Astrocyte of the hippocampus (primary cell): ENCODE data around the gene METTL26.

Experiments
- DNase-seq: peaks from one replicate; pipeline ENCODE4 v3.0.0; 2011; ENCODE audit warnings: low read depth, low spot score

METTL26 gene

DNA sequence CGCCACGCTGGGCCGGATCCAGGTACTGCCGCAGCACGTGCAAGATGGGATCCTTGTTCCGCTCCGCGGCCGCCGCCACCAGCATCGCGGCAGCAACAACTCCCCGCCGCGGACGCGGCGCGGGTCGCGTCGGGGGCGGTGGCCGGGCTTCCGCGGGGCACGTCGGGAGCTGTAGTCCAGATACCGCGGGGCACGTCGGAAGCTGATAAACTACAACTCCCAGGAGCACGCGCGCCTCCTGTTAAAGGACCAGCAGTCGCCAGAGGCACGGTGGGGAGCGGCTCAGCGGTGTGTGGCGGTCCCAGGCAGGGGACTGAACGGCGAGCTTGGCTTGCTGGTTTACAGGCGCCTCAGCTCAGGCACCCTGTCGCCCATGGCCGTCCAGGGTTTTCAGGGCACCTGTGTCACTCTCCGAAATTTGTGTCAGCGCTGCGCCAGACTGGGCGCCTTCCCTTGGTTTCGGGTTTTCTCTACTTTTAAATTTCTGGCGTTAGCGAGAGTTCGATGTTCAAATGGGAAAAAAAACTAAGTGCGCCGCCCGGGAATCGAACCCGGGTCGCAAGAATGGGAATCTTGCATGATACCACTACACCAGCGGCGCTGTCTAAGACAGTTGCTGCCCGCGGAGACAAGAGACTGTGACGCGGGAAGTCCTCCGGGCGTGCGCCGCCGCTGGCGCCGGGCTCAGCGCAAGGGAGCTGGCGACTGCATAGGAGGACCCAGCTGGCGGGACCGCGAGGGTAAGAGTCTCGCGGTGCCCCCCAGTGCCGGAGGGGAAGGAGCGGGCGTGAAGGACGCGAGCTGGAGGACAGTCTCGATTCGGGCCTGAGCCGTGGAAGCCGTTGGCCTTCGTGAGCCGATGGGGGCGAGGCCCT is at the start of gene METTL26:
Gene METTL26, minus strand, starts transcription at position 100 of the 875 bp plus-strand sequence. Its CDS starts 15 bp downstream, at position 85.
- peak; percentile 97 for DNase-seq

DNA sequence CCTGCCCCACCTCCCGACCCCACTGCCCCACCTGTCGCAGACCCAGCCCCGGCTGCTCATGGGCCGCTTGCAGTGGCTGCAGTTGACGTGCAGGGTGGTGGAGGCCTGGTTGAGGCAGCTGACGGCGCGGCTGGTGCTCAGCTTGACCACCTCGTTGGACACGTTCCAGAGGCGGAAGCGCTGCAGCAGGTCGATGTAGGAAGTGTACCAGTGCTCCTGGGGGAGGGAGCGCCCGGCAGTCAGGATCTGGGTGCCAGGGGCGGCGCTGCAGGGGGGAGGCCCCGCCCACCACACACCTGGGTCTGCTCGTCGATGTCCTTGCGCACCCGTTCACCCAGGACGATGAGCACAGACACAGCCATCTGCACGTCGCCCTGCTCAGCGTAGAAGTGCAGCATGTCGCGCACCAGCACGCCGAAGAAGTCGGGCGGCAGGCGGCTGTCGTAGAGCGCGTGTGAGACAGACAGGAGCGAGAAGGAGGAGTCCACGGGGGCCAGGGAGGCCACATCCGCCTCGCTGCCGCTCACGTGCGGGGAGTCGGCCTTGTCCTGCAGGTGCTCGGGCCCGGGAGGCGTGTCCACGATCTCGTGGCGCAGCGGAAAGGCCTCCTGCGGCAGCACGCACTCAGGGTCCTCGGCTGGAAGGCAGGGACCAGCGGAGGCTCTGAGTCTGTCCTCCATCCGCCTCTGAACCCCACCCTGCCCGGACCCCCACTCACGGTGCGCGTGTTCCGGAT is 49.0 kb upstream of the METTL26 start:
- DNase-seq: no peak

DNA sequence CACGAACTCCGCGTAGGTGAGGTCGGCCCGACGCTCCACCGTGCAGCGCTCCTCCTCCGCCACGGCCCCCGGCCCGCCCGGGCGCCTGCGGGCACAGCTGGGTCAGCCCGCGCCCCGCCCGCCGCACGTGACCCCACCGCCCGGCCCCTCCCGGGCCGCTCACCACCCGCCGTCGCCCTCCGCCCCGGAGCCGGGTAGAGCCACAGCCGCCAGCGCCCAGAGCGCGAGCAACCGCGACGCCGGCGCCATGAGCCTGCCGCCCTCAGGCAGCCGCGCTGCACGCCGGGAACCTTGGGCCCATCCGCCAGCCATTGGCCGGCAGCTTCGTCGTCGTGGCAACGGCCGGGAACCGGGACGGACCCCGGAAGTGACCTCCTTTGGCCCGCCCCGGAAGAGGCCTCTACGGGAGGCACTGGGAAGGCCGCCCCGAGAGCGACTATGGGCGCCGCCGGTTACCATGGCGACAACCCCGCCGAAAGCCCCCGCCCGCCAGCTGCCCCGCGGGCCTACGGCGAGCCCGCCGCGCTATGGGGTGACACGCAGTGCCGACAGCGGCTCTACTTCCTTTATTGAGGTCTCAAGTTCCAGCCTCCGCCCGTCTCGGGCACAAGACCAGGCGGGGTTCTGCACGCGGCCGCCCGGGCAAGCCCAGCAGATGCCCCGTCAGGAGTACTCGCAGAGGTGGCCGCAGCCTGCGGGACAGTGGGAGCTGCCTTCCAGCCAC is 48.1 kb upstream of the METTL26 start, which contains the start of gene JMJD8:
Gene JMJD8, minus strand, starts transcription at position 264 of the 724 bp plus-strand sequence. Its CDS starts 15 bp downstream, at position 249.
- DNase-seq: peak; percentile 99

DNA sequence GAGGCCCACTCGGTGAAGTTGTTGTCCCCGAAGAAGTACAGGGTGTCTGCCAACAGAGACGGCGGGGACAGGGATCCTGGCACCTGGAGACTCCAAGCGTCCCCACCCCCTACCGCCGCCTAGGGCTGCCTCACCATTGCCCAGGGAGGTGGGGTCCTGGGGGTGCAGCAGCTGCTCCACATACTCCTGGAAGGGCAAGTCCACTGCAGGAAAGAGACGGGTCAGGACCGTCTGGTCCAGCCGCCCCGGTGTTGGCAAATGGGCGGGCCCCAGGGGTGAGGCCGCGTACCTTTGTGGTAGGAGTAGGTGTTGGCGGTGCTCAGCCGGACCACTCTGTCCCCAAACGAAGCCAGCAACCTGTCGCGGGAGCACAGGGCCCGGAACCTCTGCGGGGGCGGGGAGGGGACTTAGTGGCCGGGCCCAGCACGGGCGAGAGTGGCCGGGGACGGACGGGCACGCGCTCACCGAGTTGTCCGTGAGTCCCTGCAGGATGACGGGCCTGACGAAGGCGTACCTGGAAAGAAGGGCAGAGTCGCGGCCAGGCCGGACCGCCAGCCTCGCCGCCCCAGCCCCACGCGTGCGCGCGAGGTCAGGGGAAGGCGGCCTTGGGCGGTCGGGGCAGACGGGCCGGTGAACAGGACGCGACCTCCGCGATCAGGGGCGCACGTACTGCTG is 47.4 kb upstream of the METTL26 start:
- DNase-seq: no peak

DNA sequence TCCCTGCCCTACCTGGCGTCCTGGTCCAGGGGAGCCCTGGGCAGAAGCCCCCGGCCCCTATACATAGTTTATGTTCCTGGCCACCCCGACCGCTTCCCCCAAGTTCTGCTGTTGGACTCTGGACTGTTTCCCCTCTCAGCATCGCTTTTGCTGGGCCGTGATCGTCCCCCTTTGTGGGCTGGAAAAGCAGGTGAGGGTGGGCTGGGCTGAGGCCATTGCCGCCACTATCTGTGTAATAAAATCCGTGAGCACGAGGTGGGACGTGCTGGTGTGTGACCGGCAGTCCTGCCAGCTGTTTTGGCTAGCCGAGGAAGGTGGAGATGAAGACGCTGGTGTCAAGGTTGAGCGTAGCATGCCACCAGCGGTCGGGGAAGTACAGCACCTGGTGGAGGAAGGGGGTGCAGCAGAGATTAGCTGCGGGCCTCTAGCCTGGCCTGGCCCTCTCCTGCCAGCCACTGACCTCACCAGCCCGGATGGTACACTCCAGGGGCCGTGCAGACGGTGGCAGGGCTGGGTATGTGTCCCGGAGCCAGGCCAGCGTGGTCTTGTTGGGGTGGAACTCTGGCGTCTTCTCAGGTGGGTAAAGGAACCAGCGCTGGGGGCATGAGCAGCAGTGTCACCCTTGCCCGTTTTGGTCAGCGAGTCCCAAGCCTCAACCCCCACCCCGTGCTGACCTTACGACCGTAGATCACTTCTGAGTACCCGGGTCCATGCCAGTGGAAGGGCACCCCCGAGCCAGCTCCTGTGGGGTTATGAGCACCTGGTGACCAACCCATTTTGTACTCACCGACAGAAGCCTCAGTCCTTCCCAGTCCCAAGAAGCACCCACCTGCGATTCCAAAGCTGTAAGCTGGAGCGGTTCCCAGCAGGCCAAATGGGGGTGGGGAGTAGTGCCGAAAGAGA is 46.6 kb upstream of the METTL26 start:
- DNase-seq: no peak

DNA sequence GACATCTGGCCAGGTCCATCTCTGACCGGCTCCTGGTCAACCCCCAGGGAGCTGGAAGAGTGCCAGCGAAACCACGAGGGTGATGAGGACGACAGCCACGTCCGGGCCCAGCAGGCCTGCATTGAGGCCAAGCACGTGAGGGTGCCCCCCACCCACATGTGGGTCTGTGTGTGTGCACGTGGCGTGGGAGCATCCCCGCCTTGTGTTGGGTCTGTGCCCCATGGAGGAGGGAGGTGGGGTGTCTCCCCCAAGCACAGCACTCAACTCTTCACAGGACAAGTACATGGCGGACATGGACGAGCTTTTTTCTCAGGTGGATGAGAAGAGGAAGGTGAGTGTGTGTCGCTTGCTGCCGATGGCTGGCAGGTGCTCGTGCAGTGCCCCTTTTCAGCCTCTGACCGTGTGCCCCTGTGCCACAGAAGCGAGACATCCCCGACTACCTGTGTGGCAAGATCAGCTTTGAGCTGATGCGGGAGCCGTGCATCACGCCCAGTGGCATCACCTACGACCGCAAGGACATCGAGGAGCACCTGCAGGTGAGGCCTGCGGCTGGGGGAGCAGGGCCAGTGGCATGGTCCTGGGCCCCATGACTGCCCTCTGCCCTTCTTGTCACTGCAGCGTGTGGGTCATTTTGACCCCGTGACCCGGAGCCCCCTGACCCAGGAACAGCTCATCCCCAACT is 45.8 kb upstream of the METTL26 start:
- no peak for DNase-seq

DNA sequence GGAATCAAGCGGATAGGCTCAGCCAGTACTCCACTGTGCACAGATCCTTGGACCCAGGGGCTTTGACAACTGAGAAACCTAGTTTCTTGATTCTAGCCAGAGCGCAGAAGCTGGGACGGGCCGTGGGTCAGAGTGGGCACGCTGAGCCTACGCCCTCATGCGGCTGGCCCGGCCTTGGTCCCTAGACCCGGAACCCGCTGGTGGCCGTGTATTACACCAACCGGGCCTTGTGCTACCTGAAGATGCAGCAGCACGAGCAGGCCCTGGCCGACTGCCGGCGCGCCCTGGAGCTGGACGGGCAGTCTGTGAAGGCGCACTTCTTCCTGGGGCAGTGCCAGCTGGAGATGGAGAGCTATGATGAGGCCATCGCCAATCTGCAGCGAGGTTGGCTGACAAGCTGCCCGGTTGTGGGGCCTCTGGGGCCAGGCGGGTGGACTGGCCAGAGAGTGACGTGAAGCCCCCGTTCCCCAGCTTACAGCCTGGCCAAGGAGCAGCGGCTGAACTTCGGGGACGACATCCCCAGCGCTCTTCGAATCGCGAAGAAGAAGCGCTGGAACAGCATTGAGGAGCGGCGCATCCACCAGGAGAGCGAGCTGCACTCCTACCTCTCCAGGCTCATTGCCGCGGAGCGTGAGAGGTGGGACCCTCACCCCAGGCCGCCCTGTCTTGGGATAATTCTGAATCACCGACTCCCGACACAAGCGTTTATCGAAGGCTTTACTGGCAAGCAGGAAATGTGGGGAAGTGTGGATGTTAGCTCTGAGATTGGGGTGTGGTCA is 45.1 kb upstream of the METTL26 start:
- peak; percentile 62 for DNase-seq

DNA sequence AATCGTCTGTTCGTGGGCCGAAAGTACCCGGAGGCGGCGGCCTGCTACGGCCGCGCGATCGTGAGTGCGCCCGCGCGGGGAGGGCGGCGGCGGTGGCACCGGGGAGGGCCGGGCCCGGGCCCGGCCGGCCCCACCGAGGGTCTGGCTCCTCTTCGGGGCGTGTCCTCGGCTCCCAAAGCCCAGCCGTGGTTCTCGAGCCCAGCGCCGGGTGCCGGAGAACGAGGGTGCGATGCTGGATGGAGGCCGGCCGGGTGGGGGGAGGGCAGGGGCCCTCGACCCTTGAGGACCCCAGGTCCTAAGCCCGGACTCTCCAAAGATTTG is 44.5 kb upstream of the METTL26 start:
- DNase-seq: no peak

DNA sequence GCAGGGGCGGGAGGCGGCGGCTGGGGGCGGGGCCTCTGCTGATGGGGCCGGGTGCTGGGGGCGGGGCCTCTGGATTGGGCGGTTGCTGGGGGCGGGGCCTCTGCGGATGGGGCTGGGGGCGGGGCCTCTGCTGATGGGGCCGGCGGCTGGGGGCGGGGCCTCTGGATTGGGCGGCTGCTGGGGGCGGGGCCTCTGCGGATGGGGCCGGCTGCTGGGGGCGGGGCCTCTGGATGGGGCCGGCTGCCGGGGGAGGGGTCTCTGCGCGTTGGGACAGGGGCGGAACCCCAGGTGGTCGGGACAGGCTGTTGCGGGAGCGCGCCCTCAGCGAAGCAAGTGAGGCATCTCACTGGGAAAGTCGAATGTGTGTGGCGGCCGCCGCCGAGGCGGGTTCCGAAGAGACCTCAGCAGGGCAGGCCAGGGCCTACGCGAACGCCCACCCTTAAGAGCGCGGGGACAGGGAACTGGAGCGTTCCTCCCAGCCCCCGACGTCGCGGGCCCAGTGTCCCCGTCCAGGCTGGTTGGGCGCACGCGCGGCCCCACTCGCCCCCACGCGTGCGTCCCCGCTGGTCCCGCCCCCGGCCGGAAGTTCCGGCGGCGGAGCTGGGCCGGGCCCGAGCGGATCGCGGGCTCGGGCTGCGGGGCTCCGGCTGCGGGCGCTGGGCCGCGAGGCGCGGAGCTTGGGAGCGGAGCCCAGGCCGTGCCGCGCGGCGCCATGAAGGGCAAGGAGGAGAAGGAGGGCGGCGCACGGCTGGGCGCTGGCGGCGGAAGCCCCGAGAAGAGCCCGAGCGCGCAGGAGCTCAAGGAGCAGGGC is 43.9 kb upstream of the METTL26 start, which contains the start of gene STUB1:
Gene STUB1, plus strand, starts transcription at position 597 of the 811 bp plus-strand sequence. Its CDS starts 116 bp downstream, at position 713.
- peak; percentile 92 for DNase-seq

DNA sequence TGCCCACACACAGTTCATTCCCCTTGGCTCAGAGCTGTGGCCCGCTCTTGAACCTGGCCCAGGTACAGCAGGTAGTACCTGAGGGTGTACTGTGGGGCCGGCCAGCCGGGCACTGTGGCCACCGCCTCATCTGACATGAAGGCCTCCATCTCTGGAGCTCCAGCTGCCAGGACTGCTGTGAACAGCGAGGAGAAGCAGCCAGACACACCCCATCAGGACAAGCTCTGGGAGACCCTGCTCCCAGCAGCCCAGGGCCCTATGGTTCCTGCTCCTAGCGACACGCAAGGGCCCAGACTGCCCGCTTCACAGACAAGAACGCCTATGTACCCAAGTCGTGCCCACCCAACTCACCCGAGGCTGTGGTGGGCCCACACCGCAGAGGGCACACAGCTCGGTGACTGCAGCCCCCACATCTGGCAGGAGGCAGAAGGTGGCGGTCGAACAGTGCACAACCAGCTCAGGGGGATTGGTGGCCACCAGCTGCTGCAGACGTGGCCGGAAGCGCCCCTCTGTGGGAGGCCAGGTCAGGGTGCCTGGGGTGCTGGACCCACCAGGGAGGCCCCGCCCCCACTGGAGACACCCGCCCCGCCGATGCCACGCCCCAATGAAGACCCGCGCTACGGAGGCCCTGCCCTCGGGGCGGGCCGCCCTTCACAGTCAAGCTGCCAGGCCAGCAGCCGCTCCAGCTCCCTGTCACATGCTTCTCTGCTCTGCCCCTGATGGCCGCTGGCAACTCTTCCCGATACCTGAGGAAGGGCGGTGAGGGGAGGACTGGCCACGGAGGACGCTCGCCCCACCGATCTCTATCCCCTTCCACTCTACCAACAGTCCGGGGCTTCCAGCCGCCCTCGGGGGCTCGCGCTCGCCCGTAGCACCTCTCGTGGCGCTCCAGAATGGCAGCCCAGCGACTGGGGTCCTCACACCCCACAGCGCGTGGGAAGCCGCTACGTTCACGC is 43.0 kb upstream of the METTL26 start:
- DNase-seq: peak; percentile 74

DNA sequence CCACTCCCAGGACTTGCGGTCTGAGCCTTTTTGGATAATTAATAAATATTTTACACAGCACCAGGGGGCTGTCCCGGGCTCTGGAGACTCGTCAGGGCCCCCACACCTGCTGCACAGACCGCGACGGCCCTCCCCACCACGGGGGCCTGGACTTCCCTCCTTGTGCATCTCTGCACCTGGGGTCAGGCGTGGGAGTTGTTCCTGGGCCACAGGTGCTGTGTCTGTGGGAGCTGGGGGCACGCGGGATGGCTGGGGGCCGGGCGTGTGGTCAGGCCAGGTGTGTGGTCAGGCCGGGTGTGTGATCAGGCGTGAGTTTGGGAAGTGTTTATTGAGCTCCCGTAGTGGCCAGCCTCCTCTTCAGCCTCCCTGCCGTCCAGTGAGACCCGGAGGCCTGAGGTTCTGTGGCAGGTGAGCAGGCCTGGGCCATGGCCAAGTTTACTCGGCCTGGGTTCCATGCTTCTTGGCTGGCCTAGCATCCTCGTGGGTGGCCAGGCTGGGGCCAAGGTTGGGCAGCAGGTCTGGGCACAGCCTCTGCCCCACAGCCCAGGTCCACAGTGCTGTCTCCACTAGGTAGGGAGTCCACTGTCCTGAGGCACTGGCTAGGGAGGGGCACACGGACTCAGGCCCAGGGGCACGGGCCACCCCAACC is 42.2 kb upstream of the METTL26 start:
- DNase-seq: no peak

DNA sequence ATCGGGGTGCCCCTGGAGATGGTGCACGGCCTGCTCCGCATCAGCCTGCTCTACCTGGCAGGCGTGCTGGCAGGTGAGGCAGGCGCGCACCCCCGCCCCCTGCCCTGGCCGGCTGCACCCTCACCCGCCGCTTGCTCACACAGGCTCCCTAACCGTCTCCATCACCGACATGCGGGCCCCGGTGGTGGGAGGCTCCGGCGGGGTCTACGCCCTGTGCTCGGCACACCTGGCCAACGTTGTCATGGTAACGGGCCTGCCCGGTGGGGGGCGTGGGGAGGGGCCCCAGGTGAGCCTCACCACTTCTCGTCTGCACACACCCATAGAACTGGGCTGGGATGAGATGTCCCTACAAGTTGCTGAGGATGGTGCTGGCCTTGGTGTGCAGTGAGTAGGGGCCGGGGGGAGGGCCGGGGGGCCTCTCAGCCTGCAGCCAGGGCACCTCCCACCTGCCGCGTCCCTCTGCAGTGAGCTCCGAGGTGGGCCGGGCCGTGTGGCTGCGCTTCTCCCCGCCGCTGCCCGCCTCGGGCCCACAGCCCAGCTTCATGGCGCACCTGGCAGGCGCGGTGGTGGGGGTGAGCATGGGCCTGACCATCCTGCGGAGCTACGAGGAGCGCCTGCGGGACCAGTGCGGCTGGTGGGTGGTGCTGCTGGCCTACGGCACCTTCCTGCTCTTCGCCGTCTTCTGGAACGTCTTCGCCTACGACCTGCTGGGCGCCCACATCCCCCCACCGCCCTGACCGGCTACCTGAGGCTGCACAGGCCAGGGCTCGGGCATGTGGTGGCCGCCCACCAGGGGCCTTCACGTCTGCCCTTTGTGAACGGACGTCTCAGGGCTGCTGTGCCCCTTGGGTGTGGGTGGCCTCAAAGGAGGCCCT is 41.4 kb upstream of the METTL26 start:
- no peak for DNase-seq

DNA sequence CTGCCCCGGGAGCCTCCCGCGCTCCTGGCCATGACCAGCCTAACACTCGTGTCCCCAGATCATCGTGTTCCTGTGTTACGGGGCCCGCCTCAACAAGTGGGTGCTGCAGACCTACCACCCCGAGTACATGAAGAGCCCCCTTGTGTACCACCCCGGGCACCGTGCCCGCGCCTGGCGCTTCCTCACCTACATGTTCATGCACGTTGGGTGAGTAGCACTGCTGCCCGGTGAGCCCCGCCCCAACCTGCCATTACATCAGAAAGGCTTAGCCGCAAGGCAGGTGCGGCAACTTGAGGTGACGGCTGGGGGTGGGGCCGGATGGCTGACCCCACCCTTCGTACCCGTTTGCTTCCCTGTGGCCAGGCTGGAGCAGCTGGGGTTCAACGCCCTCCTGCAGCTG is 40.8 kb upstream of the METTL26 start:
- DNase-seq: no peak

DNA sequence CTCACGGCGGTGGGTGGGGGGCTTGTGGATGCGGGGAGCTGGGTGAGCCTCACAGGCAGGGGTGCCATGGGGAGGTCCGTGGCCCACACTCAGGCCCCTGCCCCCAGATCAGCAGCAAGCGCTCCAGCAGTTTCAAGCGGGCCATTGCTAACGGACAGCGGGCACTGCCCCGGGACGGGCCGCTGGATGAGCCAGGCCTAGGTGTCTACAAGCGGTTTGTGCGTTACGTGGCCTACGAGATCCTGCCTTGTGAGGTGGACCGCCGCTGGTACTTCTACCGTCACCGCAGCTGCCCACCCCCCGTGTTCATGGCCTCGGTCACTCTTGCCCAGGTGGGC is 40.4 kb upstream of the METTL26 start:
- DNase-seq: no peak

DNA sequence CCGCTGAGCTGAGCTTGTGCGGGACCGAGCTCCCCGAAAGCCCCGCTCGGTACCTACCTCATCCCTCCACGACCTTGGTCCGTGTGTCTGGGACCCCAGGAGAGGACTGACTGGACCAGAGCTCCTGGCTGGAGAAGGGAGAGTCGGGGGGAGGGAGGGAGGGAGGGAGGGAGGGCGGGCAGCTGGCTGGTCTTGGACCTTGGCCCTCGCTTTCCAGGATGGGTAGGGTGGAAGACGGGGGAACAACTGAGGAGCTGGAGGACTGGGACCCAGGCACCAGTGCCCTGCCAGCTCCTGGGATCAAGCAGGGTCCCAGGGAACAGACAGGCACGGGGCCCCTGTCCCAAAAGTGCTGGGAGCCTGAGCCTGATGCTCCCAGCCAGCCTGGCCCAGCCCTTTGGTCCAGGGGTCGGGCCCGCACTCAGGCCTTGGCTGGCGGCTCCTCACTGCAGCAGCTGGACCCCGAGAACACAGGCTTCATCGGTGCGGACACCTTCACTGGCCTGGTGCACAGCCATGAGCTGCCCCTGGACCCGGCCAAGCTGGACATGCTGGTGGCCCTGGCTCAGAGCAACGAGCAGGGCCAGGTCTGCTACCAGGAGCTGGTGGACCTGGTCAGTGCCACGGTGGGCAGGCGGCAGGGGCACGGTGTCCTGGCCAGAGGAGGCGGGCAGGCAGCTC is 39.9 kb upstream of the METTL26 start:
- no peak for DNase-seq
